Motor neuron (in vitro differentiated cells): Measurements from ENCODE around the gene LDB3. TPM values are rescaled to one million over a fixed set of nuclear protein-coding genes. Genes with fewer than 3 reads are reported as not detected.

Experiments
- ATAC-seq, 8 experiments: fragments of 200-7000 bp; cut with Tn5 transposase; replicated peaks in 6 of 8; 2 replicates each; pipeline ENCODE4 v1.8.0; 2021; ENCODE audit warnings: mild to moderate bottlenecking in 8 of 8, moderate library complexity in 8 of 8
- H3K27ac ChIP-seq, 2 donors: fragments of 250-450 bp; sonication (Bioruptor Pico); 2 replicates each; pipeline ENCODE4 v1.9.0; 2021; ENCODE audit warnings: antibody characterized with exemption in 2 of 2, mild to moderate bottlenecking in 2 of 2, moderate library complexity in 1 of 2
- H3K4me1 ChIP-seq, 2 donors: fragments of 250-450 bp; sonication (Bioruptor Pico); replicated peaks in 1 of 2; 2 replicates each; pipeline ENCODE4 v1.6.1; 2021; ENCODE audit warnings: antibody characterized with exemption in 2 of 2, mild to moderate bottlenecking in 2 of 2, moderate library complexity in 1 of 2
- H3K4me3 ChIP-seq, 5 donors: fragments of 250-450 bp; sonication (Bioruptor Pico); 2 replicates each; pipeline ENCODE4 v1.9.0; 2021; ENCODE audit warnings: antibody characterized with exemption in 5 of 5, mild to moderate bottlenecking in 5 of 5, moderate library complexity in 4 of 5
- WGBS, 10 experiments: fragments of 450-650 bp; shearing (Covaris generic); methylation state at CpG; one replicate each; pipeline ENCODE4 v1.0.0; 2022; 5-methylcytosine and 5-hydroxymethylcytosine counted together
- in situ Hi-C, 9 experiments: fragments of 400-800 bp; cut with MboI; loops; one replicate each; pipeline ENCODE4 v1.15.0; 2021; ENCODE audit warnings: low sequenced_read_pairs in 9 of 9, low pct_unique_long_range_greater_than_20kb in 2 of 9; ENCODE audit not compliant: unreplicated experiment in 9 of 9
- total RNA-seq, 8 experiments: library from RNA; unstranded; fragments of 300-600 nt; gene quantifications; 2 replicates each; pipeline versions ENCODE4 v1.2.3 to v1.2.4, GENCODE V29; 2022

LDB3 gene, protein sequence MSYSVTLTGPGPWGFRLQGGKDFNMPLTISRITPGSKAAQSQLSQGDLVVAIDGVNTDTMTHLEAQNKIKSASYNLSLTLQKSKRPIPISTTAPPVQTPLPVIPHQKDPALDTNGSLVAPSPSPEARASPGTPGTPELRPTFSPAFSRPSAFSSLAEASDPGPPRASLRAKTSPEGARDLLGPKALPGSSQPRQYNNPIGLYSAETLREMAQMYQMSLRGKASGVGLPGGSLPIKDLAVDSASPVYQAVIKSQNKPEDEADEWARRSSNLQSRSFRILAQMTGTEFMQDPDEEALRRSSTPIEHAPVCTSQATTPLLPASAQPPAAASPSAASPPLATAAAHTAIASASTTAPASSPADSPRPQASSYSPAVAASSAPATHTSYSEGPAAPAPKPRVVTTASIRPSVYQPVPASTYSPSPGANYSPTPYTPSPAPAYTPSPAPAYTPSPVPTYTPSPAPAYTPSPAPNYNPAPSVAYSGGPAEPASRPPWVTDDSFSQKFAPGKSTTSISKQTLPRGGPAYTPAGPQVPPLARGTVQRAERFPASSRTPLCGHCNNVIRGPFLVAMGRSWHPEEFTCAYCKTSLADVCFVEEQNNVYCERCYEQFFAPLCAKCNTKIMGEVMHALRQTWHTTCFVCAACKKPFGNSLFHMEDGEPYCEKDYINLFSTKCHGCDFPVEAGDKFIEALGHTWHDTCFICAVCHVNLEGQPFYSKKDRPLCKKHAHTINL
- total RNA-seq: 1 to 10 TPM in 1 of 8 experiments, under 1 TPM in 7; 0.16 to 2.5 (median 0.37) TPM

DNA sequence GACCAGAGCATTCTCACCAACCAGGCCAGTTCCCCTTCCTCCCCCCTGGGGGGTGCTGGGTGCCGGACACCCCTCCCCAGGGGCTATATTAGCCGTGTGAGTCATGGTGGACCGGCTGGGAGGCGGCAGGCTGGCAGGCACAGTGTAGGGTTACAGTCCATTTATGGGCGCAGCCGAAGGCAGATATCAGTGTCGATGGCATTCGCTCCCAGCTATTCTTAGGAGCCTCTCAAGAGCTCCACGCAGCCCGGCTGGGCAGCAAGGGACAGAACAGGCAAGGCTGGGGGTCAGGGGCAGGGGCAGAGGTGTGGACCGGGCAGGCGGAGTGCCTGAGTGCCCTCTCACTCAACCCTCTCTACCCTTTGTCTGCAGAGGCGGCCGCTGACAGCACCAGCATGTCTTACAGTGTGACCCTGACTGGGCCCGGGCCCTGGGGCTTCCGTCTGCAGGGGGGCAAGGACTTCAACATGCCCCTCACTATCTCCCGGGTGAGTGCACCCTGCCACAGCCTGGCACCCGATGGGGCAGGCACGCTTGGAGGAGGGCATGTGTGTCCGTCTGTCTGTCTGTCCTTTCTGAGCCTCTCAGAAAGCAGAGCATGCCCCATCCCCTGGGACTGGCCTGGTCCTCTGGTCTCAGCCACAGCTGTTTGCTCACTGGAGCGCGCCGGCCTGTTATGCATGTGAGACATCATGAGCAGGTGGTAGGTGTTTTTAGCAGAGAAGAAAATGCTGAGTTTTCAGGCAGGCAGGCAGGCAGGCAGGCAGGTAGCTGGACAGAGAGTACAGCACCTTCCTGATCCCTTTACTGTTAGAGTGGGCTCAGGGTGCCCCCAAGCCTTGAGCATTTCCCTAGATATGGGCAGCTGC, at the start of gene LDB3:
TSS of gene LDB3 (plus strand) at position 215 of the 869 bp plus-strand sequence. CDS start at position 396, 181 bp downstream.
- WGBS, 10 experiments: 43 to 85% (median 79%) methylated on average over 2 to 5 of the region's 23 CpGs; no CpG with 5 or more reads in 6 of the 10 experiments
- in situ Hi-C loops: no loop called here
- peak in 3 of 8 experiments; percentile 2 to 81 (median 42) for ATAC-seq
- Histone ChIP-seq H3K4me1 (peaks cover 76 to 79% of the 10 kb centered on the region in 2 donors), H3K27ac (no peak within 1 kb of the TSS), H3K4me3 (no peak within 1 kb of the TSS)

DNA sequence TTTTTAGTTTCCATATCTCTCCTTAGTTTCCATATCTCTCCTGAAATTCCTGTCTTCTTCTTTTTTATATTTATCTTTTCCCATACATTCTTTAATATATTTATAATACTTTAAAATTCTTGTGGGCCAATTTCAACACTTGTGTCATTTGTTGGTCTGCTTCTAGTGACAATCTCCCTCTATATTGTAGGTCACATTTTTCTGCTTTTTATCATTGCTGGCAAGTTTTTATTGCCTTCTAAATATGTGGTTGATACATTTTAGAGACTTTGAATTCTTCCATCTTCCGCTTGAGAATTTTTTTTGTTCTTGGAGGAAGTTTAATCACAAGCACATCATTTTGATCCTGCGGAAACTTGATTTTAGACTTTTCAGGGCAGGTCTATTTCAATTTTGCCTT, 40.0 kb upstream of the LDB3 start:
- WGBS, 10 experiments: 50 to 100% (median 95%) methylated on average over 1 to 2 of the region's 2 CpGs
- in situ Hi-C loops: no loop called here
- Histone ChIP-seq H3K4me3 (no peak overlapping the region), H3K4me1 (no peaks in the 10 kb centered on the region), H3K27ac (no peak overlapping the region)
- no peak for ATAC-seq

DNA sequence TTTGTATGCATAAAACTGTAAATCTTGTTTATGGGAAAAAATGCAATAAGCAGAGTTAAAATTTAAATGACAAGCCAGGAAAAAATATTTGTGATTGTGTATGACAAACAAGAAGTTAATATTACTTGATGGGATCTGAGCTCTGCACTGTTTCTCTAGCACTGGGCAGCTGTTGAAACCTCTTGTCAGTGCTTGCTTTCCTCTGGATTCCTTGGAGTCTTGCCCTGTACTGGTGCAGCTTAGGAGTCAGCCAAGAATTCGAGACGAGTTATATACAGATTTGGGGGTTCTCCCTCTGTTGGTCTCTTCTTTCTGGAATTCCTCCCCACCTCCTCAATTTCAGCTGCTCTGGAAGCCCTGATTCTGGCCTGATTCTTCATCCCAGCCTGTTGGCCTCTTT, 38.2 kb upstream of the LDB3 start:
- Histone ChIP-seq H3K4me1 (no peaks in the 10 kb centered on the region), H3K27ac (no peak overlapping the region), H3K4me3 (no peak overlapping the region)
- 0 to 83% methylated on average over 1 to 2 of the region's 2 CpGs; no CpG with 5 or more reads in 8 of the 10 experiments for WGBS, 10 experiments
- in situ Hi-C loops: no loop called here
- ATAC-seq: no peak

DNA sequence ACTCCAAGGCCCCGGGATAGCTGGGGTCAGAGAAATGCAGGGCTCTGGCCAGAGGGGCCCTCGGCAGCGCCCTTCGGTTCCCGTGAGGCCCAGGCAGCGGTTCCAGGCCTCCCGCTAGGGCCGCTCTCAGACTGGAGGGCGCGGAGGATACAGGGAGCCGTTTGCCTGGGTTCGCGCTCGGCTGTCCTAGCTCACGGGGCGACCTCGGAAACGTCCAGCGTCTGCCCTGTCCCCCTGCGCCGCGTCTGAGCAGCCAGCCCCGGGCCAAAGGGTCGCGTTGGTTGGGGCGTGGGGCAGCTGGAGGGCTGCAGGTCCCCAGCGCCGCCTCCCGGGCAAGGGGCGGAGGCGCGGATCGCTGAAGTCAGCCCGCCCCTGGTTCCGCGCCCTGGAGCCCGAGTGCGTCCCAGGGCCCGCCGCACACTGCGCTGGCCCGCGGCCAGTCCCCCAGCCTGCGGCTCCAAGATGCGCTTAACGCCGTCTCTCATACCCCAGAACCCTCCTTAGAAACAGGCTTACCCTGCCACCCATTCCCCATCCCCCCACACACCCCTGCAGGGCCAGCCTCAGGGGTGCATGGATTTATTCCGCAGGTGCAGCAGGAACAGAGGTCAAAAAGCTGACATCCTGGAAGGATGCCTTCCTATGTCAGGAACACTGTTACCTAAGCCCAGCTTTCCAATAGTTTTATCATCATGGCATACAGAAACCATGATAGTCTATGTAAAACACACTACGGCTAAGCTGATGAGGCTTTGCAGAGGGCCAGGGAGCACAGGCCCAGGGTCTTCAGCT, 36.1 kb upstream of the LDB3 start:
- WGBS, 10 experiments: 0 to 100% (median 59%) methylated on average over 1 to 7 of the region's 49 CpGs; no CpG with 5 or more reads in 6 of the 10 experiments
- H3K4me3 ChIP-seq: peak overlapping the region in 1 of 5 donors; percentile 13
- peak; percentile 20 to 98 (median 72) for ATAC-seq
- no peaks in the 10 kb centered on the region for H3K4me1 ChIP-seq
- in situ Hi-C loops: no loop called here
- H3K27ac ChIP-seq: no peak overlapping the region

DNA sequence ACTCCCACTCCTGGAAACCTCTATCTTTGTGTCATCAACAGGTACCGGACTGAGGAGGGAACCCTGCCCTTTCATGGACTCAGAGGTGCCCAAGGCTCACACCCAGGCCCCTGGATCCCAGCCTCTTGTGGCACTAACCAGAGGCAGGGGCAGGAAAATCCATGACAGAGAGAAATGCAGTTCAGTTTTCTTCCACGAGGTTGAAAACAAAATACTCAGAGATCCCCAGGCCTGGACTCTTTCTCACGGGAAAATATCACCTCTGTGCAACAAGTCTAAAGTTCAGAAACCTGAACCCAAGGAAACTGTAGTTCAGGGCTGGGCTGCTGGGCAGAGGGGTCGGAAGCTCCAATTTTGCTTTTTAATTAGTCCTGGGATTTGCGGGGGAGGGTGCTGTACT, 35.4 kb upstream of the LDB3 start:
- 60 to 83% (median 80%) methylated on average over 1 to 4 of the region's 5 CpGs; no CpG with 5 or more reads in 5 of the 10 experiments for WGBS, 10 experiments
- in situ Hi-C loops: no loop called here
- Histone ChIP-seq H3K27ac (no peak overlapping the region), H3K4me3 (no peak overlapping the region), H3K4me1 (no peaks in the 10 kb centered on the region)
- no peak for ATAC-seq

DNA sequence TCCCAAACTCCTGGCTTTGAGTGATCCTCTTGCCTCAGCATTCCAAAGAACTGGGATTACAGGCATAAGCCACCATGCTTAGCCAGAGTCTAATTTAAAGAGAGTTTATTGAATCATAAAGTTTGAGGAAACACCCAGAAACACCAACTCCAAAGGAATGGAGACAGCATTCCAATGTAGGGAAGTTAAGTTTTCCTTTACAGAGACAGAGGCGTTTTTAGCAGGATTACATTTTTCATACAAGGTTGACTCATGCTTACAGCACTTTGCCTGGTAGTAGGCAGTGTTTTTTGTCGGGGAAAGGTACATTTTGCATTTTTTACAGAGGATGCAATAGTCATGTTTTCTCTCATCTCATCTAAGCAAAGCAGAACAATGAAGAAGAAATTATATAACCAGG, 32.9 kb upstream of the LDB3 start:
- no peak overlapping the region for H3K4me3 ChIP-seq
- H3K27ac ChIP-seq: no peak overlapping the region
- peak in 3 of 8 experiments; percentile 10 to 80 (median 79) for ATAC-seq
- no peaks in the 10 kb centered on the region for H3K4me1 ChIP-seq
- 0 to 100% (median 60%) methylated on average over 1 to 2 of the region's 2 CpGs; no CpG with 5 or more reads in 1 of the 10 experiments for WGBS, 10 experiments
- in situ Hi-C loops: no loop called here

DNA sequence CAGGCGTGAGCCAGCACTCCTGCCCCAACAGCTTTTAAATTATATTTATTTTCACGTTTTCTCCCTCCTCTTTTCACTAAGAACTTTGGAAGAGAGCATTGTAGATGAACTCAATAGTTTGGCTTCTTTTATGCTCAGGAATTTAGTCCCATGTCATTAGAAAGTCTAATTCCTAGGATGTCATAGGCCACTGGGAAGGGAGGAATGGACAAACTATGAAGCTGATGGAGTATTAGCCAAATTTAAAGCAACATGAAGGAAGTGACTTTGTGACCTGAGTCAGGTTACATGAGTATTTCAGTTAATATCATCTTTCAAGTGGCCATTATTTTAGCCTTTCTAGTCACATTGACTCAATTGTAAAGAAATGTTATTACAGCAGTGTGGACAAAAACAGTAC, 32.0 kb upstream of the LDB3 start:
- Histone ChIP-seq H3K4me1 (no peaks in the 10 kb centered on the region), H3K4me3 (no peak overlapping the region), H3K27ac (no peak overlapping the region)
- in situ Hi-C loops: no loop called here
- 29 to 100% (median 75%) methylated on average over 1 to 2 of the region's 2 CpGs; no CpG with 5 or more reads in 6 of the 10 experiments for WGBS, 10 experiments
- ATAC-seq: no peak

DNA sequence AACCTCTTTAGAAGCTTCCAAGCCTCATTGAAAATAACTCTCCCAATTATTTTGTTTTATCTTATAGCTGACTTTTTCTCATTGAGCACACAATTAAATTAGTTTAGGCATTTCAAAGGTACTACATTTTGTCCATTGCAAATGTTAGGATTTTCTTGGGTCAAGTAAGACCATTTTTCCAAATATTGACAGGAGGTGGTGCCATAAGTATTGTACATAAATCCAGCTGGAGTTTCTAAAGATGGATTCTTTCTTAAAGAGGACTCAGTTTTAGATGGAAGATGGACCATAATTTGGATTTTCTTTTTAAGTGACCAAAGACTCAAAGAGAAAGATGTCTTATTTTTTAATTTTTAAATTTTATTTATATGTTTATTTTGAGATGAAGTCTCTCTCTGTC, 26.3 kb upstream of the LDB3 start:
- H3K27ac ChIP-seq: no peak overlapping the region
- in situ Hi-C loops: no loop called here
- no peak for ATAC-seq
- H3K4me1 ChIP-seq: peaks cover 0 to 8% of the 10 kb centered on the region in 2 donors
- no peak overlapping the region for H3K4me3 ChIP-seq

DNA sequence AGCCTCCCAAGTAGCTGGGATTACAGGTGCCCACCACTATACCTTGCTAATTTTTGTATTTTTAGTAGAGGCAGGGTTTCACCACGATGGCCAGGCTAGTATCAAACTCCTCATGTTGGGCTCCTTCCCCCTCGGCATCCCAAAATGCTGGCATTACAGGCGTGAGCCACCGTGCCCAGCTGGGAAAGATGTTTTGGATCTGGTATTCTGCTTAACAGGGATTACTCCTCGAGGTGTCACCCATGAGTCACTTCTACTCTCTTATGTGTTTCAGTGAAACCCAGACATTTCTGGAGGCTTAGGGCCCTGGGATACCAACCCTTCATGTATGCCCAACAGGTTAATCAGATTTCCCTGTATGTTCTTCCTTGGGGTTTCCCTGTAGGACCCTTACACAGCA, 25.8 kb upstream of the LDB3 start:
- WGBS, 10 experiments: 0 to 88% (median 43%) methylated on average over 1 to 4 of the region's 5 CpGs; no CpG with 5 or more reads in 1 of the 10 experiments
- in situ Hi-C loops: no loop called here
- Histone ChIP-seq H3K4me3 (no peak overlapping the region), H3K4me1 (peaks cover under 1 to 9% of the 10 kb centered on the region in 2 donors), H3K27ac (no peak overlapping the region)
- peak in 3 of 8 experiments; percentile 55 to 71 (median 66) for ATAC-seq

DNA sequence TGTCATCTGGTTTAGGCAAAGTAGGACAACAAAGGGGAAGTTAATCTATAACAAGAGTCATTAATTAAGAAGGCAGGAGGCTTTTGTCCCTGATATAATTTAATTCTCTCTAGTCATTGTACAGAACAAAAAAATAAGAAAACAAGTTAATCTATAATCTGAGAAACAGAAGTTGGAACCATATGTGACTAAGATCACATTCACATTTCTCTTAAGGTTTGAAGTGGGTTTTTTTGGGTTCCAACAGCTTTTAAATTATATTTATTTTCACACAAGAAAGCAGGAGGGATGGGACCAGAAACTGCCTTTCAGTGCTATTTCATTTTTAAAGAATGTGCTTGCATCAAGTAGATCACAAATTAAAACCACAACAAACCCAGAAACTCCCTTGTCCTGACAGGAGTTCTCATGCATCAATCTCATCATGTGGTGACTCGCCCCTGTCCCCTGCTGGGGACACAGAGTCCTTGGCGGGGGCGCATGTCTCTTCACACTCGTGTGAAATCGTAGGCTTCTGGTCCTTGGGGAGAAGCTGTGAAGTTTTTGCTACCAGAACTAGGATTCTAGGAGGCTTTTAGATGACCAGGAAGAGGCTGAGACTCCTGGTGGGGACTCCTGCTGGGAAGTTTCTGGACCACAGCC, 24.0 kb upstream of the LDB3 start:
- 0 to 60% (median 10%) methylated on average over 1 to 2 of the region's 5 CpGs; no CpG with 5 or more reads in 5 of the 10 experiments for WGBS, 10 experiments
- in situ Hi-C loops: no loop called here
- peak in 3 of 8 experiments; percentile 5 to 7 (median 7) for ATAC-seq
- Histone ChIP-seq H3K27ac (no peak overlapping the region), H3K4me3 (no peak overlapping the region), H3K4me1 (peaks cover 19 to 25% of the 10 kb centered on the region in 2 donors)

DNA sequence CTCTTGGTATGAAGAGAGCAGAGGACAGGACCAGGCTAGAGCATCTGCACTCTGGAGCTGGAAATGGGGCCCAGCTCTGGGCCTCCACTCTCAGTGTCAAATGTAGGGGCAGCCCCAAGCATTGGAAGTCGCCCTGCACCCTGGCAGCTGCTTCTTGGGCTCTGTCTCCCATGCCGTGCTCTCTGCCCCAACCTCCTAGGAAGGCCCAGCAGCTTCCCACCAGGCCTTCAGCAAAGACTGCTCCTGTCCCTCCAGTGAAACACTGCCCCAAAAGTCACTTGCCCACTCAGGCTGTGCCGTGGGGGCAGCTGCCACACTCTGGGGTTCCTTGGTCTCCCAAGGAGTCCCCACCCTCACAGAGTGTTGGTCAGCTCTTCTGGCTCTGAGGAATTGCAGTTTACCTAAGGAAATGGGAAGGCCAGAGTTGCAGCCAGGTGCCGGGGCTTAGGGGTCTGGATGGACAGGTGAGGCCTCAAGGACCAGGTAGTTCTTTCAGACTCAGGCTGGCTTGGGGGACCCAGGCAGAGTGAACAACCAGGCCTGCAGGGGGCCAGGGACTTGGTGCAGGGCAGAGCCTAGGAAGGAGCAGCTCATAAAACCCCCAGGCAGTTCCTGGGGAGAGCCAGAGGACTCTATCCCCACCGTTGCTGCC, 23.4 kb upstream of the LDB3 start:
- 81 to 100% (median 89%) methylated on average over 1 to 3 of the region's 5 CpGs; no CpG with 5 or more reads in 4 of the 10 experiments for WGBS, 10 experiments
- no peak overlapping the region for H3K4me3 ChIP-seq
- peaks cover 23 to 32% of the 10 kb centered on the region in 2 donors for H3K4me1 ChIP-seq
- H3K27ac ChIP-seq: no peak overlapping the region
- in situ Hi-C loops: no loop called here
- no peak for ATAC-seq
